ENCODE results near the gene AGAP2.
"Not testable (repeated sequence)": the region's sequence is repeated elsewhere in the genome, so short reads cannot be mapped to it uniquely, and the experiment has no call there.

Gene AGAP2

DNA sequence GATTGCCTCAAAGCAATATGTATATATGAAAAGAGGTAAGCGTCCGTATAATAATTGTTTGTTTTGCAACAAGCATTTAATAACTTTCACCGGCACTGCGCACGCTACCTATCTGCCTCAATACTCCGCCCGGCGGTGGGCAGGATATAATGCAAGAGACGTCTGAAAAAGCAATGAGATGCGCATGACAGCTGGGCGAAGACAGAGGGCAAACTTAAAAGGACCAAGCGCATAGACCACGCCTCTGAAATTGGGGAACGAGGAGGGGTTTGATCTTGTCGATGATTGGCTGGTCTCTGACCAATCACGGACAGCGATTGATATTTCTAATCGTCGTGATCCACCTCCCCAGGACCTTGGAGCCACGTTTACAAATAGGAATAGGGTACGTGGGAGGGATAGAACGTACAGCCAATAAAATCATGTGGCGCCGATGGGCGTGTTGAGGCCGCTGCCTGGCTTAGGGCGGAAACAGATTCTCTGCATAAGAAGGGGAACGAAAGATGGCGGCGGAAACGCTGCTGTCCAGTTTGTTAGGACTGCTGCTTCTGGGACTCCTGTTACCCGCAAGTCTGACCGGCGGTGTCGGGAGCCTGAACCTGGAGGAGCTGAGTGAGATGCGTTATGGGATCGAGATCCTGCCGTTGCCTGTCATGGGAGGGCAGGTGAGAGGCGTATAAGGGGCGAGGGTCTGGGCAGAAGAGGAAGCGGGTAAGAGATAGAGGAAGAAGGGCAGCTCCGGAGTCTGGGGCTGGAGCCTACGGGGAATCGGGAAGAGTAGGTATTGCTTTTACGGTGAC lies 44.7 kb downstream of the AGAP2 start, which contains the start of gene OS9:
Gene OS9 (plus strand): TSS at position 474 of the 800 bp plus-strand sequence. CDS start 30 bp downstream, at position 504.
- no peak within 1 kb of the TSS for H3K27ac Mint-ChIP-seq
- H3K36me3 Mint-ChIP-seq, result peaks cover 3% of the 10 kb centered on the region
- DNase-seq (ENCODE audit: low spot score in 2 of 2), result peak; percentile 73 to 95

DNA sequence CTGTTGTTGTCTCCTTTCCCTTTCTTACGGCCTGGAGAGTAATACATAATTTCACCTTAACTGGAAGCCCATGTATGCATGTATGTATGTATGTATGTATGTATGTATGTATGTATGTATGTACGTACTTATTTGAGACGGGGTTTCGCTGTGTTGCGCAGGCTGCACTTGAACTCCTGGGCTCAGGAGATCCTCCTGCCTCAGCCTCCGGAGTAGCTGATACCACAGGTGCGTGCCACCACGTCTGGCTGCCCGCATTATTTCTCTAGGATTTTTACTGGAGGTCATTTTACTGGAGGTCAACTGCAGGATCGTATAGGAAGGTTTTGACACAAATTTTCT lies 45.3 kb downstream of the AGAP2 start:
- Mint-ChIP-seq H3K36me3 (no peaks in the 10 kb centered on the region), H3K4me3 (no peak overlapping the region), H3K4me1 (peaks cover 11% of the 10 kb centered on the region), H3K9me3 (no peaks in the 10 kb centered on the region), H3K27ac (no peak overlapping the region)
- ATAC-seq (no peak), DNase-seq (ENCODE audit: low spot score in 2 of 2) (peak in 1 of 2 donors; percentile 59)

More for the DNA sequence above, 44.7 kb downstream of the AGAP2 start, which contains the start of gene OS9:
- Mint-ChIP-seq H3K4me3 (no peak within 1 kb of the TSS), H3K9me3 (no peaks in the 10 kb centered on the region), H3K4me1 (peaks cover 17% of the 10 kb centered on the region)
- ATAC-seq, result peak; percentile 98

DNA sequence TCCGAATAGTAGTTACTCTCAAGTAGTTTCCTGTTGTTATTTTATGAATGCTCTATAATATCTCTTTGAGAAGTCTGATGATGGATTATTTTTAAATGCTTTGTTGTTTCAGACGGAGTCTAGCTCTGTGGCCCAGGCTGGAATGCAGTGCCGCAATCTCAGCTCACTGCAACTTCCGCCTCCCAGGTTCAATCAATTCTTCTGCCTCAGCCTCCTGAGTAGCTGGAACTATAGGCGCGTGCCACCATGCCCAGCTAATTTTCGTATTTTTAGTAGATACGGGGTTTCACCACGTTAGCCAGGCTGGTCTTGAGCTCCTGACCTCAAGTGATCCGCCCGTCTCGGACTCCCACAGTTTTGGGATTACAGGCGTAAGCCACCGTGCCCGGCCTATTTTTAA lies 46.0 kb downstream of the AGAP2 start:
- no peak overlapping the region for H3K4me3 Mint-ChIP-seq
- H3K4me1 Mint-ChIP-seq, result peaks cover 9% of the 10 kb centered on the region

DNA sequence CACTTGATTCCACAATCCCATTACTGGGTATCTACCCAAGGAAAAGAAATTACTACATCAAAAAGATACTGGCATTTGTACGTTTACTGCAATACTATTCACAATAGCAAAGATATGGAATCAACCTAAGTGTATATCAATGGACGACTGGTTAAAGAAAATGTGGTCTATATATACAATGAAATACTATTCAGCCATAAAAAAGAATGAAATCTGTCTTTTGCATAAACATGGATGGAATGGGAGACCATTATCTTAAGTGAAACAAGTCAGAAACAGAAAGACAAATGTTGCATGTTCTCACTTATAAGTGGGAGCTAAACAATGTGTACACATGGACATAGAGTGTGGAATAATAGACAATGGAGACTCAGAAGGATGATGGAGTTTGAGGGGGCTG lies 49.6 kb downstream of the AGAP2 start:
- DNase-seq (ENCODE audit: low spot score in 2 of 2) (no peak), ATAC-seq (no peak)
- Mint-ChIP-seq H3K36me3 (no peaks in the 10 kb centered on the region), H3K4me1 (no peaks in the 10 kb centered on the region), H3K9me3 (no peaks in the 10 kb centered on the region), H3K27ac (no peak overlapping the region), H3K4me3 (no peak overlapping the region)

More for the DNA sequence above, 46.0 kb downstream of the AGAP2 start:
- Mint-ChIP-seq H3K9me3 (no peaks in the 10 kb centered on the region), H3K36me3 (no peaks in the 10 kb centered on the region), H3K27ac (no peak overlapping the region)
- DNase-seq (ENCODE audit: low spot score in 2 of 2), result no peak
- no peak for ATAC-seq

DNA sequence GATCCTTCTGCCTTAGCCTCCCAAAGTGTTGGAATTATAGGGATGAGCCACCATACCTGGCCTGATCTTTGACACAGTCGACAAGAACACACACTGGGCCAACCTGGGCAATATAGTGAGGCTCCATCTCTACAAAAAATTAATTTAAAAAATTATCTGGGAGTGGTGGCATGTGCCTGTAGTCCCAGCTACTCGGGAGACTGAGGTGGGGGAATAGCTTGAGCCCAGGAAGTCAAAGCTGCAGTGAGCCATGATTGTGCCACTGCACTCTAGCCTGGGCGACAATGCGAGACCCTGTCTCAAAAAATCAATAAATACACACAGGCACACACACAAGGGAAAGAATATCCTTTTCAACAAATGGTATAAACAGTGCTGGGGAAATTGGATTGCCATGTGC lies 50.7 kb downstream of the AGAP2 start:
- H3K4me3 Mint-ChIP-seq, result no peak overlapping the region
- H3K27ac Mint-ChIP-seq, result no peak overlapping the region
- H3K9me3 Mint-ChIP-seq, result no peaks in the 10 kb centered on the region
- no peaks in the 10 kb centered on the region for H3K4me1 Mint-ChIP-seq
- DNase-seq (ENCODE audit: low spot score in 2 of 2) (no peak), ATAC-seq (no peak)
- H3K36me3 Mint-ChIP-seq, result no peaks in the 10 kb centered on the region

DNA sequence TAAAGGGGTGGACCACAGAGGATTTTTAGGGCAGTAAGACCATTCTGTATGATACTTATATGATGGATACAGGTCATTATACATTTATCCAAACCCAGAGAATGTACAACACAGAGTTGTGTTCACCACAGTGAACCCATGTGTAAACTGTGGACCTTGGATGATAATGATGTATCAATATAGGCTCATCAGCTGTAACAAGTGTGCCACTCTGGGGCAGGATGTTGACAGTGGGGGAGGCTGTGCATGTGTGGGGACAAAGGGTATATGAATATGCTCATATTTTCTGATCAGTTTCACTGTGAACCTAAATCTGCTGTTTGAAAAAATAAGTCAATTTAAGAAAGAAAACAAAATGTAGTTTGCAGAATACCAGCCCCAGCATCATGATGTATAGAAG lies 58.8 kb downstream of the AGAP2 start:
- Mint-ChIP-seq H3K36me3 (no peaks in the 10 kb centered on the region), H3K4me3 (no peak overlapping the region), H3K4me1 (no peaks in the 10 kb centered on the region), H3K9me3 (peaks cover 5% of the 10 kb centered on the region), H3K27ac (no peak overlapping the region)
- DNase-seq (ENCODE audit: low spot score in 2 of 2) (no peak), ATAC-seq (no peak)

DNA sequence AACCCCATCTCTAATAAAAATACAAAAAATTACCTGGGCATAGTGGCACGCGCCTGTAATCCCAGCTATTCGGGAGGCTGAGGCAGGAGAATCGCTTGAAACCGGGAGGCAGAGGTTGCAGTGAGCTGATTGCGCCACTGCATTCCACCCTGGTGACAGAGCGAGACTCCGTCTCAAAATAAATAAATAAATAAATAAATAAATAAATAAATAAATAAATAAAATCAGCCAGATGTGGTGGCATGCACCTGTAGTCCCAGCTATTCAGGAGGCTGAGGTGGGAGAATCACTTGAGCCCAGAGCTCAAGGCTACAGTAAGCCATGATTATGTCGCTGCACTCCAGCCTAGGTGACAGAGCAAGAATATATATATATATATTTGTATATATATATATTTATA lies 60.6 kb downstream of the AGAP2 start:
- H3K4me3 Mint-ChIP-seq; H3K9me3 Mint-ChIP-seq; ATAC-seq; H3K36me3 Mint-ChIP-seq; DNase-seq (ENCODE audit: low spot score in 2 of 2); H3K4me1 Mint-ChIP-seq; H3K27ac Mint-ChIP-seq: not testable (repeated sequence)

DNA sequence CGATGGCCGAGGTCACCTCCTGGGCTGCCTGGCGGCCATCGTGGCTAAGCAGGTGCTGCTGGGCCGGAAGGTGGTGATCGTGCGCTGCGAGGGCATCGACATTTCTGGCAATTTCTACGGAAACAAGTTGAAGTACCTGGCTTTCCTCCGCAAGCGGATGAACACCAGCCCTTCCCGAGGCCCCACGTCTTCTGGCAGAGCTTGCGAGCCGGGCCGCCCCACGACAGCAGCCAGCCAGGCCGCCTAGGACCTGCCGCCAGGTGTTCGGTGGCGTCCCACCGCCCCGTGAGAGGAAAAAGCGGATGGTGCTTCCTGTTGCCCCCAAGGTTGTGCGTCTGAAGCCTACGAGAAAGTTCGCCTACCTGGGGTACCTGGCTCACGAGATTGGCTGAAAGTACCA lies 63.9 kb downstream of the AGAP2 start:
- Mint-ChIP-seq H3K4me3 (no peak overlapping the region), H3K9me3 (no peaks in the 10 kb centered on the region), H3K36me3 (no peaks in the 10 kb centered on the region), H3K4me1 (no peaks in the 10 kb centered on the region), H3K27ac (no peak overlapping the region)
- no peak for ATAC-seq
- DNase-seq (ENCODE audit: low spot score in 2 of 2), result no peak

All from stimulated activated effector memory CD8-positive, alpha-beta T cell treated with anti-CD3 and anti-CD28 coated beads, Interleukin-12 subunit alpha, Interleukin-12 subunit beta, amount 100 ng/mL, for 72 hours (primary cell).